Activated T-helper 1 cell treated with anti-CD3 and anti-CD28 coated beads, Interleukin-12 subunit alpha, Interleukin-12 subunit beta, Interleukin-2, Interleukin-4 antibody, amounts not matched to agents 30 ng/mL and 10 ng/mL and 1 ng/mL, durations not matched to agents 14 hours and 24 hours and 36 hours (primary cell): ENCODE measurements around the gene ATP5F1B. TPM values are rescaled to one million over a fixed set of nuclear protein-coding genes. Genes with fewer than 3 reads are reported as not detected.

Experiments used
- DNase-seq: peaks from one replicate; pipeline ENCODE4 v3.0.0; 2021; ENCODE audit warnings: low spot score
- H3K27ac Mint-ChIP-seq: one replicate; pipeline ENCODE4 v1.8.0; 2021; ENCODE audit warnings: mild to moderate bottlenecking, mixed read lengths
- H3K27me3 Mint-ChIP-seq: one replicate; pipeline ENCODE4 v1.8.0; 2022; ENCODE audit warnings: mild to moderate bottlenecking, moderate library complexity, mixed read lengths; ENCODE audit not compliant: insufficient read depth
- H3K36me3 Mint-ChIP-seq: one replicate; pipeline ENCODE4 v1.8.0; 2021; ENCODE audit warnings: low read depth, mixed read lengths
- H3K4me1 Mint-ChIP-seq: one replicate; pipeline ENCODE4 v1.8.0; 2021; ENCODE audit warnings: low read depth, mixed read lengths
- H3K4me3 Mint-ChIP-seq: one replicate; pipeline ENCODE4 v1.8.0; 2021; ENCODE audit warnings: mild to moderate bottlenecking, moderate library complexity, mixed read lengths
- H3K9me3 Mint-ChIP-seq: one replicate; pipeline ENCODE4 v1.8.0; 2021; ENCODE audit warnings: mixed read lengths
- intact Hi-C: fragments of 100-400 bp; cut with micrococcal nuclease; formaldehyde crosslinking; loops from one replicate; pipeline ENCODE4 v1.15.1; 2024
- total RNA-seq: library from RNA; stranded (reverse); gene quantifications from 2 replicates; pipeline ENCODE4 v1.2.3, GENCODE V29; 2022

The ATP5F1B gene
- 714 and 716 TPM in 2 replicates for total RNA-seq

DNA sequence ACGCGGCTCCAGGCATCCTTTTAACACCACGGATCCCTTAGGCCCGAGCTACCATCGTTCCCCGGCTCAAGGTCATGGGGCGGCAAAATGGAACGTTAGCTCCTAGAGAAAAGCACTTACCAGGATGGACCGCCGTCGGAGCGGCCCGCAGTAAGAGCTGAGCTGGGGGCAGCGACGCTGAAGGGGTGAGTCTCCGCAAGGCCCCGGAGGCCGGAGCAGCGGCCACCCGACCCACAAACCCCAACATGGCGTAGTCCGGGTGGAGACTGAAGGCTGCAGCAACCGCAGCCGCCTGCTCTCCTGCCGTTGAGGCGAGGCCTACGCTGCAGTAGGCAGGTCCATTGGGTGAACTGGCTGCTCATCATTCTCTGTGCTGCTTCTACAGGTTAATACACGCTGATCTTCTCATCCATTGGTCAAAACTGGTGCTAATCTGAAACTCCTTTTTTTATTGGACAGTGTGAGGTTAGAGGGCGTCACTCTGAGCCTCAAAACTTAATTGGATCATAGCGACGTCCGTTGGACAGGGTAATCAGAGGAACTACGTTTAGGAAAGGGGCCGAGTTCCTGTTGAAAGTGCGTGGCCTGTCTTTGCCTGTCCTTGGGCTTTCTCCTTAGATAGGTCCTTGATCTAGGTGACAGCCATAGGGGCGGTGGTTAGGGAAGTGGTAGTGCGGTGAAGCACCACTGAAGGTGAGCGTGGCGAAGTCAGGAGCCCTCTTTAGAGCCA, at the start of gene ATP5F1B:
Gene ATP5F1B (minus strand): TSS at position 268 of the 730 bp plus-strand sequence. CDS start 21 bp downstream, at position 247.
- H3K4me1 Mint-ChIP-seq: peaks cover 37% of the 10 kb centered on the region
- H3K9me3 Mint-ChIP-seq: no peaks in the 10 kb centered on the region
- H3K36me3 Mint-ChIP-seq: peaks cover 36% of the 10 kb centered on the region
- H3K27me3 Mint-ChIP-seq: no peaks in the 10 kb centered on the region
- peak within 1 kb of the TSS; percentile 96 for H3K4me3 Mint-ChIP-seq
- intact Hi-C loops: loop anchor here (1.0 to 5.0 kb wide), 9 partner anchors 10 to 529 kb away; partner anchors contain the start of genes BAZ2A, MYL6B, NACA and PTGES3
- DNase-seq: peak; percentile 91
- peak within 1 kb of the TSS; percentile 95 for H3K27ac Mint-ChIP-seq

DNA sequence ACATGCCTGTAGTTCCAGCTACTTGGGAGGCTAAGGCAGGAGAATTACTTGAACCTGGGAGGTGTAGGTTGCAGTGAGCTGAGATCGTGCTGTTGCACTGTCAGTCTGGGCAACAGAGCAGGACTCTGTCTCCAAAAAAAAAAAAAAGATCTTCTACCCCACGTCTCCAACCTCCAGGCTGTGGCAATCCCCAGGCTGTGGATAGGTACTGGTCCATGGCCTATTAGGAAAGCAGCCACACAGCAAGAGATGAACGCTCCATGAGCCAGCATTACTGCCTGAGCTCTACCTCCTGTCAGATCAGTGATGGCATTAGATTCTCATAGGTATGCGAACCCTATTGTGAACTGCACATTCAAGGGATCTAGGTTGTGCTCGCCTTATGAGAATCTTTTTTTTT, 48.4 kb upstream of the ATP5F1B start:
- H3K27me3 Mint-ChIP-seq: no peaks in the 10 kb centered on the region
- intact Hi-C loops: no loop called here
- no peaks in the 10 kb centered on the region for H3K9me3 Mint-ChIP-seq
- peaks cover 1% of the 10 kb centered on the region for H3K4me1 Mint-ChIP-seq
- no peak for DNase-seq
- no peak overlapping the region for H3K27ac Mint-ChIP-seq
- H3K4me3 Mint-ChIP-seq: no peak overlapping the region
- no peaks in the 10 kb centered on the region for H3K36me3 Mint-ChIP-seq

DNA sequence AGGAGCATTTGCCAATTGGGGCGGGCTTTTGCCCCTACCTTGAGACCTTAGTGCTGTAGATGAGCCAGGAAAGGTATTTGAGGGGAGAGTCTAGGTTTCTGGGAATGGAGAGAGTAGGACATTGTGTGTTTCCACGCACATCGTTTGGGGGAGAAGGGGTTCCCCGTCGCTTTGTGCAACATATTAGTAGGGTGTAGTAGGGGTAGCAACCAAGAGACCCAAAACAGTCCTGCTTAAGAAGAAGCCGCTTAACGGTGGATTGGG, 43.0 kb upstream of the ATP5F1B start:
- intact Hi-C loops: loop anchor here (1.0 to 10.0 kb wide), 18 partner anchors 11 to 861 kb away; partner anchors contain the start of genes DDIT3, DNAJC14, MBD6 and MYL6
- Mint-ChIP-seq H3K27ac (peak overlapping the region; percentile 100), H3K27me3 (no peaks in the 10 kb centered on the region), H3K4me1 (peaks cover 22% of the 10 kb centered on the region), H3K9me3 (no peaks in the 10 kb centered on the region), H3K36me3 (peaks cover 20% of the 10 kb centered on the region), H3K4me3 (peak overlapping the region; percentile 100)
- no peak for DNase-seq

DNA sequence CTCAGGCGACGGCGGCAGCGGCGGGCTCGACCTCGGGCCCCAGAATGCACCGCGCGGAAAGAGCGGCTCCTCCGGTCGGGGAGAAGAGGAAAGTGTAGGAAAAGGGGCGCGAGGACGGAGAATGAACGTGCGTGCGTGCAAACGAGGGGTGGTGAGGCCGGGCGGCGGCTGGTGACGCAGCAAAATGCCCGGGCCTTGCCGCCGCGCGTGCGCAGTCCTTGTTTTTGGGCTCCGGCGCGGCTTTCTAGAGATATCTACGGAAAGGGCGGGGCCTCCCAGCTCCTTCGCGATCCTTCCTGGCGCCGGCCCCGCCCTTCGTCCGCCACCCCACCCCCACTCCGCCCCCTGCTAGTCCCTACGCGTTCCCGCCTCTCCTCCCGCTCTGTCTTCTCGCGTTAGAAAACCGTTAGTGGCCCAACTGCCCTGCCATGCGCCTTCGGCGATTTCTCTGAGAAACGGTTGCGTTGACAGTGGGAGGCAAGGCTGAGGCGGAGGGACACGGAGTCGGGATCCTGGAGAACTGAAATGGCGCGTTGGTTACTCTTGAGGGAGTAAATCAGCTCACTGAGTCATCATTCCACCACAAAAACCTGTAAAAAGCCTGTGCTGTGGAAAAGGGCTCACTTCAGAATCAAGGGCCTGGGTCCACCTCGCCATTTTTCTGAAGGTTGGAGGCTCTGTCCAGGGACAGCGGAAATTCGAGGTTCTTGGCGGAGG, 42.5 kb upstream of the ATP5F1B start, which contains the start of gene PTGES3:
Gene PTGES3 (minus strand): TSS at position 156 of the 717 bp plus-strand sequence. CDS start 285 bp downstream, outside the sequence.
- intact Hi-C loops: loop anchor here (1.0 to 10.0 kb wide), 18 partner anchors 11 to 861 kb away; partner anchors contain the start of genes DDIT3, DNAJC14, MBD6 and MYL6
- H3K36me3 Mint-ChIP-seq: peaks cover 20% of the 10 kb centered on the region
- peak within 1 kb of the TSS; percentile 100 for H3K4me3 Mint-ChIP-seq

DNA sequence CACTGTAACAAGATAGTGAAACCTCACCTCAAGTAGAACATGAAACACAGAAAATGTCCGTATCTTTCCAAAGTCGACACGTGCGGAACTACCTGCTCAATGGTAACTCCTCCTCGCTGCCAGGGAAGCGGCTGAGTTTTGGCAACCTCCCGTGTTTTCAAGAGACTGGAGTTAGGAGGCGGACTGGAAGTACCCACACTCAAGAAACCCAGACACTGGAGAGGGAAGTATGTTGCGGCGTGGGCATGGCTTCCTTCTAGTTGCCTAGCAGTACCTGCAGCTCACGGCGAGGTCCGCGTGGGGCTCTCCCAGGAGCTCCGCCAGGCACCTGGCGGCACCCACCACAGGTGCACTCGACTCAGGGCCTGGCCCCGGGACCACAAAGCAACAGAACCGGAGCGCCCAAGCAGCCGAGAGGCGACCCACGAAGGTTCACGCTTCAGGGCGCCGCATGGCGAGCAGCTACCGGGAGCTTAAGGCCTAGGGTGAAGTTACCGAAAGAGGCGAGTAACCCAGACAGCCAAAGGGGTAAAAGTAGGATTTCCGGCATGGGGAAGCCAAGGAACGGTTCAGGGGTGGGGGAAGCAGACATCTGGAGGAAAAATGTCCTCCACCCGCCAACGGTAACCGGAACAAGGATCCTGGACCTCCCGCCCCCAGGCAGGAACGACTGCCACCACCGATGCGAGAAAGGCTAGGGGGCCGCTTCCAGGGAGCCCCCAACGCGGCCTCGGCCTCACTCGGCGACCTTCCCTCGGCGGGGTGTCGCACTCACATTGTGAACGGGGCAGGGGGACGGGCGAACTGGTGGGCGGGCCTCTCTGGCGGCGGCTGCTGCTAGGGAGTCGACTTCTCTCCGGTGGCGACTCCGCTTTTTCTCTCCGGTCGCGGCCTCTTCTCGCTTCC, 41.7 kb upstream of the ATP5F1B start:
- H3K27me3 Mint-ChIP-seq: no peaks in the 10 kb centered on the region
- peak overlapping the region; percentile 100 for H3K4me3 Mint-ChIP-seq
- H3K27ac Mint-ChIP-seq: peak overlapping the region; percentile 100
- peaks cover 23% of the 10 kb centered on the region for H3K4me1 Mint-ChIP-seq
- H3K9me3 Mint-ChIP-seq: no peaks in the 10 kb centered on the region
- H3K36me3 Mint-ChIP-seq: peaks cover 23% of the 10 kb centered on the region
- intact Hi-C loops: loop anchor here (1.0 to 10.0 kb wide), 18 partner anchors 10 to 860 kb away; partner anchors contain the start of genes DDIT3, DNAJC14, MBD6 and MYL6
- DNase-seq: peak; percentile 45

More for the DNA sequence above, 42.5 kb upstream of the ATP5F1B start, which contains the start of gene PTGES3:
- no peaks in the 10 kb centered on the region for H3K27me3 Mint-ChIP-seq
- peak; percentile 98 for DNase-seq
- no peaks in the 10 kb centered on the region for H3K9me3 Mint-ChIP-seq
- peak within 1 kb of the TSS; percentile 100 for H3K27ac Mint-ChIP-seq
- peaks cover 23% of the 10 kb centered on the region for H3K4me1 Mint-ChIP-seq

DNA sequence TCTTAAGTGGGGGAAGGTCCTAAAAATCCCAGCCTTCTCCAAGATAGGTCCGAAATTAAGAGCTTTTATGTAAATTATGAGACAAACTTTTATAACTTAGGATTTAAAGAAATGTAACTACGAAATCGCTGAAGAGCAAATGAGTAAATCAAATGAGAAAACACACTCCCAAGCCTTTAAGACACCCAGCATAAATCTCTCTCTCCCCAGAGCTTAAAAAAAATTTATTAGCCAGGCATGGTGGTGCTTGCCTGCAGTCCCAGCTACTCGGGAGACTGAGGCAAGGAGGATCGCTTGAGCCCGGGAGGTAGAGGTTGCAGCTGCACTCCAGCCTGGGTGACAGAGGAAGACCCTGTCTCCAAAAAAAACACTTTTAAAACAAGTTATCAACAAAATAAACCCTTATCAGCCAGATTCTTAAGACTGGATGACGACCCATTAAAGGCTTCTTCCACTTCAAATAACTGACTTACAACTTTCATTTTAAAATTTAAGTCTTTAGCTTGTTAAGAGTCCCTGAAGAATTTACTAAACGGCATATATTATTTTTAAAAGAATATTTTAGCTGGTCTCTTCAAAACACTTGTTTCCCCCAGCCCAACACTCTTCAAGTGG, 39.1 kb upstream of the ATP5F1B start:
- peaks cover 30% of the 10 kb centered on the region for H3K4me1 Mint-ChIP-seq

DNA sequence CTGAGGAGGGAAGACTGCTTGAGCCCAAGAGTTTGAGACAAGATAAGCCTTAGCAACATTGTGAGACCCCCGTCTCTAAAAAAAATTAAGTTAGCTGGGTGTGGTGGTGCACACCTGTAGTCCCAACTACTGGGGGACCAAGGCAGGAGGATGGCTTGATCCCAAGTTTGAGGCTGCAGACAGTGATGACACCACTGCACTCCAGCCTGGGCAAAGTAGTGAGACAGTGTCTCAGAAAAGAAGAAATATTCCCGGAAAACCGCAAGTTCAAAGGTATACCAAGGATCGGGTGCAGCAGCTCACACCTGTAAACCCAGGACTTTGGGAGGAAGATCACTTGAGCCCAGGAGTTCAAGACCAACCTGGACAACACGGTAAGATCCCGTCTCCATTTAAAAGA, 36.5 kb upstream of the ATP5F1B start:
- Mint-ChIP-seq H3K4me3 (peak overlapping the region; percentile 89), H3K27ac (peak overlapping the region; percentile 55), H3K4me1 (peaks cover 39% of the 10 kb centered on the region), H3K9me3 (no peaks in the 10 kb centered on the region), H3K36me3 (peaks cover 43% of the 10 kb centered on the region), H3K27me3 (no peaks in the 10 kb centered on the region)
- intact Hi-C loops: loop anchor here (10.0 kb wide), 1 partner anchor 528 kb away; the partner anchor contains the start of genes MYL6 and MYL6B
- no peak for DNase-seq

More for the DNA sequence above, 39.1 kb upstream of the ATP5F1B start:
- Mint-ChIP-seq H3K27me3 (no peaks in the 10 kb centered on the region), H3K4me3 (peak overlapping the region; percentile 89), H3K9me3 (no peaks in the 10 kb centered on the region), H3K27ac (peak overlapping the region; percentile 95), H3K36me3 (peaks cover 30% of the 10 kb centered on the region)
- intact Hi-C loops: loop anchor here (1.0 to 10.0 kb wide), 11 partner anchors 28 to 1067 kb away; partner anchors contain the start of genes CDK4, DDIT3, DNAJC14 and MBD6
- DNase-seq: no peak

DNA sequence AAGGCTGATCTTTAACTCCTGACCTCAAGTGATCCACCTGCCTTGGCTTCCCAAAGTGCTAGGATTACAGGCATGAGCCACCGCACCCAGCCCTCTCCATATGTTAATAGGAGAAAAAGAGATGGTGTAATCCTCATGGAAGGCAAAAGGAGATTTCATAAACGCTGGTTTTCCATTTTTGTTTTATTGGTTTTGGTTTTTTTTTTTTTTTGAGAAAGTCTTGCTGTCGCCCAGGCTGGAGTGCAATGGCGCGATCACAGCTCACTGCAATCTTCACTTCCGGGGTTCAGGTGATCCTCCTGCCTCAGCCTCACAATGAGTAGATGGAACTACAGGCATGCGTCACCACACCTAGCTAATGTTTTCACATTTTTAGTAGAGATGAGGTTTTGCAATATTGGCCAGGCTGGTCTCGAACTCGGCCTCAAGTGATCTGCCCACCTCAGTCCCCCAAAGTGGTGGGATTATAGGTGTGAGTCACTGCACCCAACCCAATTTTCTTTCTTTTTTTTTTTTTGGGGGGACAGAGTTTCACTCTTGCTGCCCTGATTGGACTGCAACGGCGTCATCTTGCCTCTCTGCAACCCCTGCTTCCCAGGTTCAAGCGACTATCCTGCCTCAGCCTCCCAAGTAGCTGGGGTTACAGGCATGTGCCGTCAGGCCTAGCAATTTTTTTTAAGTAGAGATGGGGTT, 34.2 kb upstream of the ATP5F1B start:
- no peak overlapping the region for H3K4me3 Mint-ChIP-seq
- peak overlapping the region; percentile 47 for H3K27ac Mint-ChIP-seq
- H3K27me3 Mint-ChIP-seq: no peaks in the 10 kb centered on the region
- H3K9me3 Mint-ChIP-seq: no peaks in the 10 kb centered on the region
- intact Hi-C loops: loop anchor here (2.0 to 10.0 kb wide), 2 partner anchors 15 to 525 kb away; partner anchors contain the start of genes MYL6 and MYL6B
- H3K36me3 Mint-ChIP-seq: peaks cover 39% of the 10 kb centered on the region
- no peak for DNase-seq
- peaks cover 49% of the 10 kb centered on the region for H3K4me1 Mint-ChIP-seq

DNA sequence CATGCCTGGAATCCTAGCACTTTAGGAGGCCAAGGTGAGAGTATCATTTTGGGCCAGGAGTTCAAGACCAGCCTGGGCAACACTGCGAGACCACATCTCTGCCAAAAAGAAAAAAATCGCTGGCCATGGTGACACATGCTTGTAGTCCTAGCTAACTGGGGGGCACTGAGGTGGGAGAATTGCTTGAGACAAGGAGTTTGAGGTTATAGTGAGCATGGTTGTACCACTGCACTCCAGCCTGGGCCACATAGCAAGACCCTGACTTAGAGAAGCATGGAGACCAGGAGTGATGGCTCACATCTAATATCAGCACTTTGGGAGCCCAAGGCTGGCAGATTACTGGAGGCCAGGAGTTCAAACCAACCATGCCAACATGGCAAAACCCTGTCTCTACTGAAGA, 33.1 kb upstream of the ATP5F1B start:
- Mint-ChIP-seq H3K27me3 (no peaks in the 10 kb centered on the region), H3K9me3 (no peaks in the 10 kb centered on the region), H3K4me1 (peaks cover 37% of the 10 kb centered on the region), H3K36me3 (peaks cover 30% of the 10 kb centered on the region), H3K27ac (peak overlapping the region; percentile 59), H3K4me3 (no peak overlapping the region)
- intact Hi-C loops: loop anchor here (2.0 kb wide), 1 partner anchor 14 kb away; no protein-coding TSS in a partner anchor
- DNase-seq: no peak

DNA sequence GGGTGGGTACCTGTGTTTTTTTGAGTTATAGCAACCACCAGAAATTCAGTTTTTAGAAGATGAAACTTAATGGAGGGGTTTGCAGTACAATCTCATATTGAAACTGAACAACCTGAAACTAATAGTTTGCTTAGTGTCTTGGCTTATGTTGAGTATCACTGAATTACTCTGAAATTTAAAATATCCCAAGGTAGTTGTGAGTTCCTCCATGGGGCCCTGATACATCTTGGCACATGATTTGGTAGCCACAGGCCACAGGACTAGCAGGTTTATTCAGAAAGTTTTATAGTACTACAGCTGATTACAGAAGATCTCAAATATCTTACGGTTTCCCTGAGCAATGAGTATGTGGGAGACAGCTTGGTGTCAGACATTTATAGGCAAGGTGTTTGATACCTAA, 31.9 kb upstream of the ATP5F1B start:
- Mint-ChIP-seq H3K4me3 (no peak overlapping the region), H3K4me1 (peaks cover 40% of the 10 kb centered on the region), H3K9me3 (no peaks in the 10 kb centered on the region), H3K36me3 (peaks cover 31% of the 10 kb centered on the region), H3K27ac (peak overlapping the region; percentile 55), H3K27me3 (no peaks in the 10 kb centered on the region)
- DNase-seq: no peak
- intact Hi-C loops: loop anchor here (1.0 to 2.0 kb wide), 3 partner anchors 11 to 40 kb away; partner anchors contain the start of gene PTGES3

DNA sequence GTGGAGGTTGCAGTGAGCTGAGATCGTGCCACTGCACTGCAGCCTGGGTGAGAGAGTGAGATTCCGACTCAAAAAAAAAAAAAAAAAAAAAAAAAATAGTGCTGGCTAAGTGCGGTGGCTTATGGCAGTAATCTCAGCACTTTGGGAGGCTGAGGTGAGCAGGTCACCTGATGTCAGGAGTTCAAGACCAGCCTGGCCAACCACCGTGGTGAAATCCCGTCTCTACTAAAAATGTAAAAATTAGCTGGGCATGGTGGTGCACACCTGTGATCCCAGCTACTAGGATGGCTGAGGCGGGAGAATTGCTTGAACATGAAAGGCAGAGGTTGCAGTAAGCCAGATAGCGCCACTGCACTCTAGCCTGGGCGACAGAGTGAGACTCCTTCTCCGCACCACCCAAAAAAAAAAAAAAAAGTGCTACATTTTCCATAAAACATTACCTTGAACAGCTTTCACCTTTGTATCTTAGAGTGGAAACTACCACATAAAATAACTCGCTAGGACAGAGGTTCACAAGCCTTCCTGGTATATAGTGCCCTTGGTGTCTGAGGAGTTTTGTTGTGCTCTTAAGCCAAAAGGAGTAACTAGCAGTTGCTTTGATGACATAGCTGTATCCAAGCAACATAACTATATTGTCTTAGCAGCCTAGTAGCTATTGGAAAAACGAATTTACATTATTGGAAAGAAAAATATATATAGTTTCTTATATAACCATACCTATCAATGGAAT, 31.2 kb upstream of the ATP5F1B start:
- Mint-ChIP-seq H3K4me3 (no peak overlapping the region), H3K36me3 (peaks cover 36% of the 10 kb centered on the region), H3K27ac (peak overlapping the region; percentile 64), H3K9me3 (no peaks in the 10 kb centered on the region), H3K27me3 (no peaks in the 10 kb centered on the region), H3K4me1 (peaks cover 36% of the 10 kb centered on the region)
- intact Hi-C loops: loop anchor here (1.0 kb wide), 2 partner anchors 11 to 40 kb away; partner anchors contain the start of gene PTGES3
- no peak for DNase-seq
